CD4-positive, alpha-beta T cell treated with Interleukin-15 for 1 hour (primary cell): Measurements from ENCODE around the gene PCDHGA8.
"Not testable (repeated sequence)": the region's sequence is repeated elsewhere in the genome, so short reads cannot be mapped to it uniquely, and the experiment has no call there.

Experiments used
- DNase-seq: peaks from one replicate; pipeline ENCODE4 v3.0.0-alpha.2; 2020

The PCDHGA8 gene

GRCh38 chr5:141371572-141372475 is 20.6 kb upstream of the PCDHGA8 start:
- DNase-seq: no peak

GRCh38 chr5:141373673-141374317 is 18.6 kb upstream of the PCDHGA8 start, which contains the start of gene PCDHGA6:
Gene PCDHGA6 (plus strand): TSS chr5:141373891. CDS start chr5:141374084, 193 bp downstream.
- no peak for DNase-seq

- DNase-seq: no peak
Observed at GRCh38 chr5:141374627-141375026, 17.8 kb upstream of the PCDHGA8 start.

DNA sequence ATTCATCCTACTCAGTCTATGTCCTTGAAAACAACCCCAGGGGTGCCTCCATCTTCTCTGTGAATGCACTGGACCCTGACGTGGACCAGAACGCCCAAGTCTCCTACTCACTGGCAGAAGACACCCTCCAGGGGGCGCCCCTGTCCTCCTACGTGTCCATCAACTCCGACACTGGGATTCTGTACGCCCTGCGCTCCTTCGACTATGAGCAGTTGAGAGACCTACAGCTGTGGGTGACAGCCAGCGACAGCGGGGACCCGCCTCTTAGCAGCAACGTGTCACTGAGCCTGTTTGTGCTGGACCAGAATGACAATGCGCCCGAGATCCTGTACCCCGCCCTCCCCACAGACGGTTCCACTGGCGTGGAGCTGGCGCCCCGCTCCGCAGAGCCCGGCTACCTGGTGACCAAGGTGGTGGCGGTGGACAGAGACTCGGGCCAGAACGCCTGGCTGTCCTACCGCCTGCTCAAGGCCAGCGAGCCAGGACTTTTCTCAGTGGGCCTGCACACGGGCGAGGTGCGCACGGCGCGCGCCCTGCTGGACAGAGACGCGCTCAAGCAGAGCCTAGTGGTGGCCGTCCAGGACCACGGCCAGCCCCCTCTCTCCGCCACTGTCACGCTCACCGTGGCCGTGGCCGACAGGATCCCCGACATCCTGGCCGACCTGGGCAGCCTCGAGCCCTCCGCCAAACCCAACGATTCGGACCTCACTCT is 16.8 kb upstream of the PCDHGA8 start:
- not testable (repeated sequence) for DNase-seq

DNA sequence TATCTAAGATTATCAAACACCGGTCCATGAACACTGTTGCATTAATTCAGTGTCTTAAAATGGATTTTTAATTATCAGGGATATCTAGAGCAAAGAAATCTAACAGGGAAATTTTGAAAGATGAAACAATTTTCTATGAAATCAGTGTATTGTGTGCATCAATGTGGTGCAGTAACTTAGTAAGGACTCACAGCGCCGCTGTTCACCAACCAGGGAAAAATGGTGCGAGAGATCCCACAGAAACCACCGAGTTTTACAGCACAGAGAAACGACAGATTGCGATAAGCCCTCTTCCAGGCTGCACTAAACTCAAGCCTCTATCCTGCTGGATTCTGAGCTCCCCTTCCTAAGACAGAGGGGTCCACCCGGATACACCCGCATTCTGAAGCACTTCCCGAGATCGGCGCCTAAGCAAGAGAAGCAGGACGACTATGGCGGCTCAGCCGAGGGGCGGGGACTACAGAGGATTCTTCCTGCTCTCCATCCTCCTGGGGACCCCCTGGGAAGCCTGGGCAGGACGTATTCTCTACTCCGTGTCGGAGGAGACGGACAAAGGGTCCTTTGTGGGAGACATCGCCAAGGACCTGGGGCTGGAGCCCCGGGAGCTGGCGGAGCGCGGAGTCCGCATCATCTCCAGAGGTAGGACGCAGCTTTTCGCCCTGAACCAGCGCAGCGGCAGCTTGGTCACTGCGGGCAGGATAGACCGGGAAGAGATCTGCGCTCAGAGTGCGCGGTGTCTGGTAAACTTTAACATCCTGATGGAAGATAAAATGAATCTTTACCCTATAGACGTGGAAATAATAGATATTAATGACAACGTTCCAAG is 9.8 kb upstream of the PCDHGA8 start, which contains the start of gene PCDHGA7:
PCDHGA7 (plus strand) TSS at position 274 of the 826 bp plus-strand sequence; CDS start at position 432, 158 bp downstream.
- DNase-seq: no peak

DNA sequence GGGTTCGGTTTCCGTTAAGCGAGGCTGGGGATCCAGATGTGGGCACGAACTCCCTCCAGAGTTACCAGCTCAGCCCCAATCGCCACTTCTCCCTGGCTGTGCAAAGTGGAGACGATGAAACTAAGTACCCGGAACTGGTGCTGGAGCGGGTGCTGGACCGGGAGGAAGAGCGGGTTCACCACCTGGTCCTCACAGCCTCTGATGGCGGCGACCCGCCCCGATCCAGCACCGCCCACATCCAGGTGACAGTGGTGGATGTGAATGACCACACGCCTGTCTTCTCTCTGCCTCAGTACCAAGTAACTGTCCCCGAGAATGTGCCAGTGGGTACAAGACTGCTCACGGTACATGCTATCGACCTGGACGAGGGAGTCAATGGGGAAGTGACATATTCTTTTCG is 9.1 kb upstream of the PCDHGA8 start:
- no peak for DNase-seq

- no peak for DNase-seq
Observed at GRCh38 chr5:141384471-141385267, 7.8 kb upstream of the PCDHGA8 start.

GRCh38 chr5:141387557-141388311 is 4.7 kb upstream of the PCDHGA8 start, which contains the start of gene PCDHGB4:
Gene PCDHGB4 (plus strand): TSS chr5:141387698. CDS start chr5:141387885, 187 bp downstream.
- not testable (repeated sequence) for DNase-seq

DNA sequence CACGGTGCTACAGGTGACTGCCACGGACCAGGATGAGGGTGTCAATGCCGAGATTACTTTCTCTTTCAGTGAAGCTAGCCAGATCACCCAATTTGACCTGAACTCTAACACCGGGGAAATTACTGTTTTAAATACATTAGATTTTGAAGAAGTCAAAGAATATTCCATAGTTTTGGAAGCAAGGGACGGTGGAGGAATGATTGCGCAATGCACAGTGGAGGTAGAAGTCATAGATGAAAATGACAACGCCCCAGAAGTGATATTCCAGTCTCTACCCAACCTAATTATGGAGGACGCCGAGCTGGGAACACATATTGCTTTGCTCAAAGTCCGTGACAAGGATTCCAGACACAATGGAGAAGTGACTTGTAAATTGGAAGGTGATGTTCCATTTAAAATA is 3.8 kb upstream of the PCDHGA8 start:
- DNase-seq: no peak

GRCh38 chr5:141389153-141390042 is 3.0 kb upstream of the PCDHGA8 start:
- no peak for DNase-seq

DNA sequence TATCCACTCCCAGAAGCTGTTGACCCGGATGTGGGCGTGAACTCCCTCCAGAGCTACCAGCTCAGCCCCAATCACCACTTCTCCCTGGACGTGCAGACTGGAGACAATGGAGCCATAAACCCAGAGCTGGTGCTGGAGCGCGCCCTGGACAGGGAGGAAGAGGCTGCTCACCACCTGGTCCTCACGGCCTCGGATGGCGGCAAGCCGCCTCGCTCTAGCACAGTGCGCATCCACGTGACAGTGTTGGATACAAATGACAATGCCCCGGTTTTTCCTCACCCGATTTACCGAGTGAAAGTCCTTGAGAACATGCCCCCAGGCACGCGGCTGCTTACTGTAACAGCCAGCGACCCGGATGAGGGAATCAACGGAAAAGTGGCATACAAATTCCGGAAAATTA is 834 bp downstream of the PCDHGA8 start:
- DNase-seq: no peak

DNA sequence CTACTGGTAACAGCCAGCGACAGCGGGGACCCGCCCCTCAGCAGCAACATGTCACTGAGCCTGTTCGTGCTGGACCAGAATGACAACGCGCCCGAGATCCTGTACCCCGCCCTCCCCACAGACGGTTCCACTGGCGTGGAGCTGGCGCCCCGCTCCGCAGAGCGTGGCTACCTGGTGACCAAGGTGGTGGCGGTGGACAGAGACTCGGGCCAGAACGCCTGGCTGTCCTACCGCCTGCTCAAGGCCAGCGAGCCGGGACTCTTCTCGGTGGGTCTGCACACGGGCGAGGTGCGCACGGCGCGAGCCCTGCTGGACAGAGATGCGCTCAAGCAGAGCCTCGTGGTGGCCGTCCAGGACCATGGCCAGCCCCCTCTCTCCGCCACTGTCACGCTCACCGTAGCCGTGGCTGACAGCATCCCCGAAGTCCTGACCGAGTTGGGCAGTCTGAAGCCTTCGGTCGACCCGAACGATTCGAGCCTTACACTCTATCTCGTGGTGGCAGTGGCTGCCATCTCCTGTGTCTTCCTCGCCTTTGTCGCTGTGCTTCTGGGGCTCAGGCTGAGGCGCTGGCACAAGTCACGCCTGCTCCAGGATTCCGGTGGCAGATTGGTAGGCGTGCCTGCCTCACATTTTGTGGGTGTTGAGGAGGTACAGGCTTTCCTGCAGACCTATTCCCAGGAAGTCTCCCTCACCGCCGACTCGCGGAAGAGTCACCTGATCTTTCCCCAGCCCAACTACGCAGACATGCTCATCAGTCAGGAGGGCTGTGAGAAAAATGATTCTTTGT is 2.2 kb downstream of the PCDHGA8 start:
- not testable (repeated sequence) for DNase-seq

DNA sequence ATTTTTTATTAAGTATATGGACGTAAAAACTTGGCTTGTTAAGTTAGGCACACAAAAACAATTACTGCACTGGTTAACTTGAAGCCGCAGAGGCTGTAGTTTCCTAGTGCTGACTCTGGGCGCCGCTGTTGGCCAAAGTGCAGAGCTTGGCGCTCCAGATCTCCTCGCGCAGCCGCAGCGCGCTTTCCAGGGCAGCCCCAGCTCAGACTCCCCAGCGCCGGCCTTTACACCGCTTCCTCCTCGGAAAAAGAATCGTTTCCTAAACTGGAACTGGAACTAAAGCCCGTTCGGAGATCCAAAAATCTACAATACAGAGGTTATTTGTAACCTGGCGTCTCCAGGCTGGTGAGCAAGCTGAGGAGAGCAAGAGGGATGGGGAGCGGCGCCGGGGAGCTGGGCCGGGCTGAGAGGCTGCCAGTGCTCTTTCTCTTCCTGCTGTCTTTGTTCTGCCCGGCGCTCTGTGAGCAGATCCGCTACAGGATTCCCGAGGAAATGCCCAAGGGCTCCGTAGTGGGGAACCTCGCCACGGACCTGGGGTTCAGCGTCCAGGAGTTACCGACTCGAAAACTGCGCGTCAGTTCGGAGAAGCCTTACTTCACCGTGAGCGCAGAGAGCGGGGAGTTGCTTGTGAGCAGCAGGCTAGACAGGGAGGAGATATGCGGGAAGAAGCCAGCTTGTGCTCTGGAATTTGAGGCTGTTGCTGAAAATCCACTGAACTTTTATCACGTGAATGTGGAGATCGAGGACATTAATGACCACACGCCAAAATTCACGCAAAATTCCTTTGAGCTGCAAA is 5.5 kb downstream of the PCDHGA8 start, which contains the start of gene PCDHGB5:
PCDHGB5 (plus strand) TSS at position 192 of the 796 bp plus-strand sequence; CDS start at position 373, 181 bp downstream.
- DNase-seq: peak; percentile 32

DNA sequence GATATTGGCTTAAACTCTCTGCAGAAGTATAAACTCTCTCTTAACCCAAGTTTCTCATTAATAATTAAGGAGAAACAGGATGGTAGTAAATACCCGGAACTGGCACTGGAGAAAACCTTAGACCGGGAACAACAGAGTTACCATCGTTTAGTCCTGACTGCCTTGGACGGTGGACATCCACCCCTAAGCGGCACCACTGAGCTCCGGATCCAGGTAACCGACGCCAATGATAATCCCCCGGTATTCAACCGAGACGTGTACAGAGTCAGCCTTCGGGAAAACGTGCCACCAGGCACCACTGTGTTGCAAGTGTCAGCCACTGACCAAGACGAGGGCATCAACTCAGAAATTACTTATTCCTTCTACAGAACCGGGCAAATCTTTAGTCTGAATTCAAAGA is 6.2 kb downstream of the PCDHGA8 start:
- DNase-seq: no peak

GRCh38 chr5:141399555-141400258 is 7.3 kb downstream of the PCDHGA8 start:
- no peak for DNase-seq

GRCh38 chr5:141402553-141403243 is 10.3 kb downstream of the PCDHGA8 start, which contains the start of gene PCDHGA9:
Gene PCDHGA9 (plus strand): TSS chr5:141402778. CDS start chr5:141402953, 175 bp downstream.
- no peak for DNase-seq
